ENCODE measurements around the gene PLEKHF1.
"Not testable (repeated sequence)": the region's sequence is repeated elsewhere in the genome, so short reads cannot be mapped to it uniquely, and the experiment has no call there.

Gene PLEKHF1

DNA sequence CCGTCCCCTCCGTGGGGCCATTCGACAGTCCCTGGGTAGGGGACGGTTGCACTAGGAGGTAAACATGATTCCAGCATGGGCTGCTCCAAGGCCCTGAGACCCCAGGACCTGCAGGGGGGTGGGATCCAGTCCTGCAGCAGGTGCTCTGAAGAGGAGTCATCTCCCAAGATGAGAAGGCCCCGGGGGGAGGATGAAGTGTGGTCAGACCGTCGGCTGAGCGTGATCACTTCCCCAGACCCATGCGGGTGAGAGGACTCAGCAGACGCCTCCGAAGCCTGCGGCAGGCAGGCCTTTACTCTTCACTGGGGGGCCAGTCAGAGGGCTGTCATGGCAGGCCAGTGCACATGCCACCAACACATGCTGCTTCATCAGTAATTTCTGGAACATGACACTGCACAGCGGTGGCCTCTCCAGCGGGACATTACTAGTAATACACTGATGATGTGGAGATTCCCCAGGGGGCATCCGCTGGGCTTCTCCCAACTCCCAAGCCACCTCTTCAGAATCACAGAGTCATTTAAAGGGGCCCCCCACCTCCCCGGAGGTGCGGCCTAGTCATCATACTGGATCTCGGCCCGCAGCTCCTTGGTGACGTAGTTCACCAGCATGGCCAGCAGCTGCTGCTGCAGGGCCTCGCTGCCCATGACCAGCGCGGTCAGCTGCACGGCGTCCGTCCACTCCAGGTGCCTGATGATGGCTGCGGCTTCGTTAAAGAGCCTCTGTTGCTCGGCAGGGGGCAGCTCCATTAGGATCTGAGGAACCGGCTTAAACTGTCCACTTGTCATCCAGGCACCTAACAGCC lies 37.1 kb downstream of the PLEKHF1 start:
- TF ChIP-seq, protein P1, sequence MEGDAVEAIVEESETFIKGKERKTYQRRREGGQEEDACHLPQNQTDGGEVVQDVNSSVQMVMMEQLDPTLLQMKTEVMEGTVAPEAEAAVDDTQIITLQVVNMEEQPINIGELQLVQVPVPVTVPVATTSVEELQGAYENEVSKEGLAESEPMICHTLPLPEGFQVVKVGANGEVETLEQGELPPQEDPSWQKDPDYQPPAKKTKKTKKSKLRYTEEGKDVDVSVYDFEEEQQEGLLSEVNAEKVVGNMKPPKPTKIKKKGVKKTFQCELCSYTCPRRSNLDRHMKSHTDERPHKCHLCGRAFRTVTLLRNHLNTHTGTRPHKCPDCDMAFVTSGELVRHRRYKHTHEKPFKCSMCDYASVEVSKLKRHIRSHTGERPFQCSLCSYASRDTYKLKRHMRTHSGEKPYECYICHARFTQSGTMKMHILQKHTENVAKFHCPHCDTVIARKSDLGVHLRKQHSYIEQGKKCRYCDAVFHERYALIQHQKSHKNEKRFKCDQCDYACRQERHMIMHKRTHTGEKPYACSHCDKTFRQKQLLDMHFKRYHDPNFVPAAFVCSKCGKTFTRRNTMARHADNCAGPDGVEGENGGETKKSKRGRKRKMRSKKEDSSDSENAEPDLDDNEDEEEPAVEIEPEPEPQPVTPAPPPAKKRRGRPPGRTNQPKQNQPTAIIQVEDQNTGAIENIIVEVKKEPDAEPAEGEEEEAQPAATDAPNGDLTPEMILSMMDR (IDR thresholded peaks at IDR 0.05; ENCODE audit: control insufficient read depth, insufficient read depth, low read depth, low read length, missing control alignments) = no peak
- H3K4me3 ChIP-seq (ENCODE audit: control insufficient read depth, low read depth, low read length) = no peak overlapping the region
- no peak for DNase-seq (ENCODE audit: low read depth)

DNA sequence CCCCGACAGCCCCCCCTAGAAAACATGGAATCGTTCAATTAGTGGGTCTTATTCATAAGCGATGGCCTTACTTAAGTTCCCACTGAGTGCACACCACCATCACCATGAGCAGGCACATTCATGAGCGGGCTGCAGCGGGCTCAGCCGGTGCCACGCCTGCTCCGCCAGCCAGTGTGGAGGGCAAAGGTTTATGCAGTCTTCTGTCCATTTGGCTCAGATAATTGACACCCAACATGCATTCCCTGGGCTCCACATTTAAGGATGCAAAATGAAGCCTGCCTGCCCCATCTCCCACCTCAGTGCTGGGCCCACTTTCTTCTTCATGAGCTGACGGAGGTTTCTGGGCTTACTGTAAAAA lies 37.7 kb downstream of the PLEKHF1 start:
- no peak overlapping the region for H3K4me3 ChIP-seq (ENCODE audit: control insufficient read depth, low read depth, low read length)
- DNase-seq (ENCODE audit: low read depth) = no peak
- TF ChIP-seq, protein P1 (IDR thresholded peaks at IDR 0.05; ENCODE audit: control insufficient read depth, insufficient read depth, low read depth, low read length, missing control alignments) = no peak

DNA sequence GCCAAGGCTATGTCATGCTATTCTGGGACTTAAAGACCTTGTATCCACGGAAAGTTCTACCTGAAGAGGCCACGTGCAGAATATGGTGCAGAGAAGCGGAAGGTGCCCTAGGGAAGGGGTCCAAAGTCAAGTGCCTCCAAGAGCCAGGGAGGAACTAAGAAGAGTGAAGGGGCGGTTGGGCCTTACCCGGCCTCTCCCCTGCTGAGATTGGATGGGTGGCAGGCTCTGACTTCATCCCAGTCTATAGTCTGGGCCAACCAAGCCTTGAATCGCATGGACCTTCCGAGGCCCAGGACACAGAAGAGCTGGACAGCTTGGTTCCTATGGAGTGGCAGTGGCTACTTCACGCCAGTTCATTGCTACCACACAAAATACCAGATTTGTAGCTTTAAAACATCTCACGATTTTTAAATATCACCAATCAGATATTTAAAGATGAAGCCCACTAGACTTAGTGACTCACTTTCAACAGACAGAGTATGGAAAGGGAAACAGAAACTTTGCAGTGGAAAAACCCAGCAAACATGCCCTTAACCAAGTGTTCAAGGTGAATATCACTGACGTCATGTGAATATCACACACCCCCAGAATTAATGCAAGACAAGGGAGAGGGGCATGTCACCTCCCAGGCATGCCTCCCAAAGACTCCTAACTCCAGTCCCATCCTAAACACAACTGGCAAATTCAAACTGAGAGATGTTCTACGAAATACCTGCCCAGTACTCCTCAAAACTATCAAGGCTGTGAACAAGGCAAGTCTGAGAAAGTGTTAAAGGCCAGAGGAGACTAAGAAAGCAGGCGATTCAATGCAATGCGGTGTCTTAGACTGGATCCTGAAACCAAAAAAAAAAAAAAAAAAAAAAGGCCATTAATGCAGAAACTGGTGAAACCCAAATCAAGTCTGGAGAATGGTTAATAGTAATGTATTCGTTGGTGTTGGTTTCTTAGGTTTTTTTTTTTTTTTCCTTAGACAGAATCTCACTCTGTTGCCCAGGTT lies 39.6 kb downstream of the PLEKHF1 start:
- no peak for DNase-seq (ENCODE audit: low read depth)
- TF ChIP-seq, protein P1 (IDR thresholded peaks at IDR 0.05; ENCODE audit: control insufficient read depth, insufficient read depth, low read depth, low read length, missing control alignments) = no peak
- no peak overlapping the region for H3K4me3 ChIP-seq (ENCODE audit: control insufficient read depth, low read depth, low read length)

DNA sequence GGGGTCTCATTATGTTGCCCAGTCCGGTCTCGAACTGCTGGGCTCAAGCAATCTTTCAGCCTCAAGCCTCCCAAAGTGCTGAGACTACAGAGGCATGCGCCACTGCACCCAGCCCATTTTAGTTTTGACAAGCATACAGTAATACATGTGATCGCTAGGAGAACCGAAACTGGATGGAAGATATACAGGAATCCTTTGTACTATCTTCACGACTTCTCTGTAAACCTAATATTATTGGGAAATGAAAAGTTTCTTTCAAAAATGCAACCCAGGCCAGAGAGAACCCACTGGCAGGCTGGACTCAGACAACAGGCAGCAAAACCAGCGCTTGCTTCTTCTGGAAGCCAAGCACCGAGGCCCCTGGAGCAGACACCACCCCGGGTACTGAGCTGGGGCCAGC lies 40.4 kb downstream of the PLEKHF1 start:
- TF ChIP-seq, protein P1 (IDR thresholded peaks at IDR 0.05; ENCODE audit: control insufficient read depth, insufficient read depth, low read depth, low read length, missing control alignments) = no peak
- DNase-seq (ENCODE audit: low read depth) = no peak
- H3K4me3 ChIP-seq (ENCODE audit: control insufficient read depth, low read depth, low read length) = no peak overlapping the region

DNA sequence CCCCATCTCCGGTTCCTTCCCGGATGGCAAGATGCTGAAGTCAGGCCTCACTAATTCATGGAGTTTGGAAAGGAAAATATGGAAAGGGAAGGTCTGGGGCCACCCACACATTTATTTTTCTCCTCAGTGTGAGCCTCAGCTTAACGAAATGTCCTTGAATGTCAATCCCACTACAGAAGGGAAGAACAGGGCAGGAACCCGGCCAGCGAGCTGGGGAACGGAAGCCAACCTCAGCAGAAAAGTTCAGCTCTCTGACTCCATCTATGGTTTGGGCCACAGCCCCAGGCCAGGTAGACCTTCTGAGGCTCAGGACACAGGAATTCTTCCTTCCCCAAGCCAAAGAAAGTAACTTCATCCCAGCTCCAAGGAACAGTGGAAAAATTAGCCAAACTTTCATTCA lies 41.4 kb downstream of the PLEKHF1 start:
- TF ChIP-seq, protein P1 (IDR thresholded peaks at IDR 0.05; ENCODE audit: control insufficient read depth, insufficient read depth, low read depth, low read length, missing control alignments) = no peak
- no peak for DNase-seq (ENCODE audit: low read depth)
- H3K4me3 ChIP-seq (ENCODE audit: control insufficient read depth, low read depth, low read length) = no peak overlapping the region

DNA sequence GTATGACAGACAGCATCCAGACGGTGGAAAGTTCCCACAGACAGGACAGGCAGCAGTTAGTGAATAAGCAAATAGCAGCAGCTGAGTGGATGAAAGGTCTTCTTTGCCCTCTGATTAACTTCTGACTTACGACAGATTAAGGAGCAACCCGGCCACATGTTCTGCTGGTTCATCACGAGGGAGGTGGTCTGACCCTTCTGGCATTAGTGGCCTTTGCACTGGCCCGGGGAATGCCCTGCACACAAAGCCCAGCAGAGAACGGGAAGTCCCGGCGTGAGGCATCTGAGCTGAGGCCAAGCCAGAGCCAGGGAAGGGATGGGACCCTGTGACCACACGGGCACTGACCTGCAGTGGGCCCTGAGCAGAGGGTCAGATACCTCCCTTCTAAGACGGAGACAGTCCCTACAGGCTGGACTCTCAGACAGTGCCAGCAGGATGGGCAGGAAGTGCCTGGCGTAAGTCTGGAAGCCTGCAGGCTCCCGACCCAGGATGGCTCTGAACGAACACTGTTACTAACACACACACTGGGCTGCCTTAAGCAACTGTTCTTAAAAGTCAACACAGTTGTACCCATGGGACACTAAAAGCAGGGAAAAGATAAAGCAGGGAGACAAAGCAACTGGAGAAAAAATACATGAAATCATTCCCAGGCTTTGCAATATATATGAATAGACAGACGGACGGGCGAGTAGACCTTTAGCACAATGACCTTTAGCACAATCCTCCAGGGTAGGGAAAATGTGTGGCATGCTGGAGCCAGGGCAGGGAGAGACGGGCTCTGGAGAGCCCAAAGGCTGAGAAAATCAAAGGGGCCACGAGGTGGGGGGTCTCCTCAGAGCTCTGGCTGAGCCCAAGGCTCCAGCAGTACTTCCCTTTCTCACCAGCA lies 43.5 kb downstream of the PLEKHF1 start:
- TF ChIP-seq, protein P1 (IDR thresholded peaks at IDR 0.05; ENCODE audit: control insufficient read depth, insufficient read depth, low read depth, low read length, missing control alignments) = no peak
- no peak for DNase-seq (ENCODE audit: low read depth)
- no peak overlapping the region for H3K4me3 ChIP-seq (ENCODE audit: control insufficient read depth, low read depth, low read length)

DNA sequence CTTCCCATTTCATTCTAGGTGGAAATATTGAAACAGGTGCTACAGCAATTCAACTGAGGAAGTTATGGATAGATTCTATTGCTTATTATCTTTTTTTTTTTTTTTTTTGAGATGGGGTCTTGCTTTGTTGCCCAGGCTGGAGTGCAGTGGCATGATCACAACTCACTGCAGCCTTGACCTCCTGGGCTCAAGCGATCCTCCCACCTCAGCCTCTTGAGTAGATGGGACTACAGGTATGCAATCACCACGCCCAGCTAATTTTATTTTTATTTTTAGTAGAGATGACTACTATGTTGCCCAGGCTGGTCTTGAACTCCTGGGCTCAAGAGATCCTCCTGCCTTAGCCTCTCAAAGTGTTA lies 44.2 kb downstream of the PLEKHF1 start:
- H3K4me3 ChIP-seq (ENCODE audit: control insufficient read depth, low read depth, low read length); DNase-seq (ENCODE audit: low read depth): not testable (repeated sequence)

Data from AG09309 (cell line).